HepG2 (cell line): ENCODE results near the gene TMEM221. TPM values are rescaled to one million over a fixed set of nuclear protein-coding genes. Genes with fewer than 3 reads are reported as not detected.

ENCODE experiments used
- ADNP ChIP-seq: sonication (generic); formaldehyde crosslinking; IDR thresholded peaks from 2 replicates; pipeline ENCODE4 v1.4.0; 2020; ENCODE audit warnings: missing genetic modification reagents
- CBX1 ChIP-seq: IDR thresholded peaks from one replicate; pipeline ENCODE4 v1.6.1; 2016; ENCODE audit warnings: antibody characterized with exemption, low read depth
- CENPT ChIP-seq: sonication (generic); formaldehyde crosslinking; IDR thresholded peaks from 2 replicates; pipeline ENCODE4 v1.8.0; 2022; ENCODE audit warnings: low read depth, mild to moderate bottlenecking, moderate library complexity, missing genetic modification reagents
- CSRNP2 ChIP-seq: sonication (generic); formaldehyde crosslinking; conservative IDR thresholded peaks from 2 replicates; pipeline ENCODE4 v1.8.0; 2022; ENCODE audit warnings: low read depth, missing genetic modification reagents
- HDAC1 ChIP-seq: sonication (generic); formaldehyde crosslinking; IDR thresholded peaks from 2 replicates; pipeline ENCODE4 v1.5.1; 2020; ENCODE audit warnings: mild to moderate bottlenecking, missing genetic modification reagents
- KIAA2018 ChIP-seq: sonication (generic); formaldehyde crosslinking; IDR thresholded peaks from 2 replicates; pipeline ENCODE4 v1.5.0; 2020; ENCODE audit warnings: mild to moderate bottlenecking, missing genetic modification reagents, borderline replicate concordance
- PBX3 ChIP-seq: sonication (generic); formaldehyde crosslinking; IDR thresholded peaks from 2 replicates; pipeline ENCODE4 v1.8.1; 2023; ENCODE audit warnings: missing genetic modification reagents, inconsistent platforms, borderline replicate concordance
- POGZ ChIP-seq: sonication (generic); formaldehyde crosslinking; IDR thresholded peaks from 2 replicates; pipeline ENCODE4 v1.4.0; 2020; ENCODE audit warnings: mild to moderate bottlenecking, missing genetic modification reagents
- SAP130 ChIP-seq: IDR thresholded peaks from 2 replicates; pipeline ENCODE4 v1.6.1; 2016; ENCODE audit warnings: low read depth
- SATB2 ChIP-seq: sonication (generic); formaldehyde crosslinking; IDR thresholded peaks from 2 replicates; pipeline ENCODE4 v1.5.0; 2020; ENCODE audit warnings: missing genetic modification reagents
- SRSF1 ChIP-seq: fragments of 200-400 bp; formaldehyde crosslinking; optimal IDR thresholded peaks from 2 replicates; pipeline ENCODE3; 2017; ENCODE audit warnings: mild to moderate bottlenecking, low read depth, low read length, moderate library complexity
- THAP7 ChIP-seq: sonication (generic); formaldehyde crosslinking; IDR thresholded peaks from 2 replicates; pipeline ENCODE4 v1.8.1; 2023; ENCODE audit warnings: mild to moderate bottlenecking, missing genetic modification reagents
- TSC22D2 ChIP-seq: sonication (generic); formaldehyde crosslinking; IDR thresholded peaks from 2 replicates; pipeline ENCODE4 v1.5.1; 2020; ENCODE audit warnings: missing genetic modification reagents, mild to moderate bottlenecking, borderline replicate concordance
- ZFP36L2 ChIP-seq: sonication (generic); formaldehyde crosslinking; IDR thresholded peaks from 2 replicates; pipeline ENCODE4 v1.4.0; 2020; ENCODE audit warnings: missing genetic modification reagents
- ZNF264 ChIP-seq: sonication (generic); formaldehyde crosslinking; IDR thresholded peaks from 2 replicates; pipeline ENCODE4 v1.4.0; 2020; ENCODE audit warnings: missing genetic modification reagents
- ZNF367 ChIP-seq: sonication (generic); formaldehyde crosslinking; IDR thresholded peaks from 2 replicates; pipeline ENCODE4 v1.4.0; 2020; ENCODE audit warnings: missing genetic modification reagents, borderline replicate concordance
- ZNF569 ChIP-seq: sonication (generic); formaldehyde crosslinking; IDR thresholded peaks from 2 replicates; pipeline ENCODE4 v1.5.0; 2020; ENCODE audit warnings: mild to moderate bottlenecking, missing genetic modification reagents, moderate library complexity, borderline replicate concordance
- ZNF644 ChIP-seq: IDR thresholded peaks from 2 replicates; pipeline ENCODE4 v1.6.1; 2016; ENCODE audit warnings: low read depth
- ZSCAN12 ChIP-seq: sonication (generic); formaldehyde crosslinking; IDR thresholded peaks from 2 replicates; pipeline ENCODE4 v1.9.0; 2021; ENCODE audit warnings: mild to moderate bottlenecking, missing genetic modification reagents
- polyA plus RNA-seq, 8 experiments: library from polyadenylated mRNA; depleted of rRNA in 3 of 8; stranded (reverse) in 7 of 8; unstranded in 1 of 8; fragments of >200 nt; fragmentation: Illumina TruSeq in 4 of 8; extraction: Trizol in 4 of 8; gene quantifications; 2 replicates each; pipeline versions ENCODE4 v1.2.1 to v1.2.3, GENCODE V29; 2011 to 2016; ENCODE audit warnings: low read depth in 4 of 8, missing spikeins in 1 of 8, mixed read lengths in 1 of 8; ENCODE audit not compliant: insufficient read depth in 1 of 8
- total RNA-seq, 5 experiments: library from RNA; depleted of rRNA; stranded (reverse); fragments of >200 nt; fragmentation: Illumina TruSeq; extraction: Trizol; gene quantifications; 2 replicates each; pipeline ENCODE4 v1.2.3, GENCODE V29; 2016; ENCODE audit warnings: low read depth in 1 of 5

Gene TMEM221
- total and polyA plus RNA-seq, 2 of the 13 experiments (the other 11 are each of a cell fraction or from before 2014, with no cell fraction given) = 0.33 to 0.77 TPM

GRCh38 chr19:17469481-17470067 is 21.1 kb upstream of the TMEM221 start (continued):
- TF ChIP-seq KIAA2018 (CRISPR knock-in tag) = no peak
- TF ChIP-seq SAP130 (CRISPR knock-in tag) = peak; percentile 80
- no peak for TF ChIP-seq ZNF569 (CRISPR knock-in tag)
- no peak for TF ChIP-seq TSC22D2 (CRISPR knock-in tag)
- no peak for TF ChIP-seq SRSF1
- no peak for TF ChIP-seq CBX1
- no peak for TF ChIP-seq SATB2 (CRISPR knock-in tag)
- TF ChIP-seq CENPT (CRISPR knock-in tag) = no peak
- TF ChIP-seq THAP7 (CRISPR knock-in tag) = no peak
- no peak for TF ChIP-seq PBX3 (CRISPR knock-in tag)
- no peak for TF ChIP-seq ADNP (CRISPR knock-in tag)
- no peak for TF ChIP-seq ZNF367 (CRISPR knock-in tag)
- no peak for TF ChIP-seq ZFP36L2 (CRISPR knock-in tag)
- no peak for TF ChIP-seq CSRNP2
- TF ChIP-seq HDAC1 (CRISPR knock-in tag) = 0 out of 2 replicates have a peak, but pooled peaks have one; percentile 25
- no peak for TF ChIP-seq ZNF264 (CRISPR knock-in tag)
- TF ChIP-seq ZNF644 (CRISPR knock-in tag) = no peak
- no peak for TF ChIP-seq POGZ
- TF ChIP-seq ZSCAN12 = no peak
